Stimulated activated effector memory CD8-positive, alpha-beta T cell treated with anti-CD3 and anti-CD28 coated beads, Interleukin-12 subunit alpha, Interleukin-12 subunit beta, amount 100 ng/mL, for 72 hours (primary cell): ENCODE measurements around the gene PACRGL.
"Not testable (repeated sequence)": the region's sequence is repeated elsewhere in the genome, so short reads cannot be mapped to it uniquely, and the experiment has no call there.

Source experiments
- ATAC-seq: fragments of 150-1000 bp; cut with Tn5 transposase; 2 replicates; pipeline ENCODE4 v1.10.0; 2021
- DNase-seq, 2 donors: peaks; one replicate each; pipeline ENCODE4 v3.0.0; 2021 to 2022; ENCODE audit warnings: low spot score in 2 of 2
- H3K27ac Mint-ChIP-seq: one replicate; pipeline ENCODE4 v1.8.0; 2022; ENCODE audit warnings: mild to moderate bottlenecking, mixed read lengths
- H3K36me3 Mint-ChIP-seq: one replicate; pipeline ENCODE4 v1.8.0; 2022; ENCODE audit warnings: mild to moderate bottlenecking, mixed read lengths
- H3K4me1 Mint-ChIP-seq: one replicate; pipeline ENCODE4 v1.8.0; 2022; ENCODE audit warnings: mixed read lengths
- H3K4me3 Mint-ChIP-seq: one replicate; pipeline ENCODE4 v1.8.0; 2022; ENCODE audit warnings: mild to moderate bottlenecking, mixed read lengths
- H3K9me3 Mint-ChIP-seq: one replicate; pipeline ENCODE4 v1.8.0; 2022; ENCODE audit warnings: mixed read lengths

PACRGL gene

DNA sequence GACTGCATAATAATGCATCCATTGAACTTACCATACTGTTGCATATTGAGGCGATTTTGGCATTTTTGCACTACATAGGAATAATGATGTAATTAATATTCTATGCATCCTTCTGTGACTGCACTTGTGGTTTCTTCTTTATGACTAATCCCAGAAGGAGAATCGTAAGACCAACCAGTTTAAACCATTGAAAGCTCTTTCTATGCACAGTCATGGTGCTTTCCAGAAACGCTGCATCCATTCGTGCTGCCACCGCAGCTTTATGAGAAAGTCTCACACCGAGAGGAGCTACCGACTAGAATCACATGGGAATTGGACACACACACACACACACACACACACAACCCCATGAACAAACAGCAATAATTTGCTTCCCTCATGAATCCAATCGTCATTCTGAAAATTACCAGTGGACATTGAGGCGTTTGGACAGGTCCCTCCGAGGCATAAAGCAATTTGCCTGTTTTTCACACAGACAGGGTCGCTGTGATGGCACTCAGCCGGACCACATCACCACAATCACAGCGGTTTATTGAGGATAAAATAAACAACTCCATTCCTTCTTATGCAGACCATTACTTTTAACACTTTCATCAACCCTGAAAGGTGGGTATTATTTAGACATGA, 64.2 kb downstream of the PACRGL start:
- Mint-ChIP-seq H3K4me1 (no peaks in the 10 kb centered on the region), H3K4me3 (no peak overlapping the region), H3K27ac (no peak overlapping the region), H3K36me3 (no peaks in the 10 kb centered on the region), H3K9me3 (no peaks in the 10 kb centered on the region)
- DNase-seq = no peak
- no peak for ATAC-seq

DNA sequence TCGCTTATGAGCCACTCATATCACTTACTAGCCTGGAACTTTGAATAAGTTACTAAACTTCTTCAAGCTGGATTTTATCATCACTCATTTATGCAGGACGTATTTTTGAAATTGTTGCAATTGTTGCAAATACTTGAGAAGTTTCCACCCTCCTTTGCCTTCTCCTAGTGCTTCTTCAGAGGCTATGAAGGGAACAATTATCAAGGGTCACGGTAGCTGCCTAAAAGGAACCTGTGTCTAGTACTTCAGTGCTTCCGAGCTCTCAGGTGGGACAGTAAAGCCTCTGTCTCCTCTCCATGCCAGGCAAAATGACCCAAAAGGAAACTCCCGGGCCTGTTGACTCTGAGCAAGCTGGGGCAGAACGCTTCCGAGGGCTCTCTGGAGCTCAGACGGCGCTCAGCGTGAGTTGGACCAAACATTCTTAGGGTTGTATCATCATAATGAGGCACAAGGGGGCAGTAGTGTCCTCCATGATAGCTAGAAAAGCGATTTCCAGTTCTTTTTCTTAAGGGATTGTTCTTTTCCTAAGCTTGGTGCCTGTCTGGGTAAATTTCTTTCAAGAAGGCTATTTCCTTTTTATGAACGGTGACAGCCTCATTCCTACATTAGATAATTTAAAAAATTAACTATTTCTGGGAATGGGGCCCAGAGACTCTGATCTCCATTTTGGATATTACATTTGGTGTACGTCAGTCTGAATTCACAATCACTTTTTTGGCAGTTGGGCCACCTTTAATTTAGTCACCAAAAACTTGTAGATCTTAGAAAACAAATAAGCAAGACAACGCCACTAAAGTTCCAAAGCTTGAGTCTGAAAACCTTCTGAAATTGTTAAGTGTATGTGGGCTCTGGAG, 73.1 kb downstream of the PACRGL start:
- no peak overlapping the region for H3K27ac Mint-ChIP-seq
- ATAC-seq = peak; percentile 58
- H3K36me3 Mint-ChIP-seq = no peaks in the 10 kb centered on the region
- DNase-seq = peak; percentile 3 to 52
- peaks cover 5% of the 10 kb centered on the region for H3K4me1 Mint-ChIP-seq
- H3K9me3 Mint-ChIP-seq = no peaks in the 10 kb centered on the region
- no peak overlapping the region for H3K4me3 Mint-ChIP-seq

DNA sequence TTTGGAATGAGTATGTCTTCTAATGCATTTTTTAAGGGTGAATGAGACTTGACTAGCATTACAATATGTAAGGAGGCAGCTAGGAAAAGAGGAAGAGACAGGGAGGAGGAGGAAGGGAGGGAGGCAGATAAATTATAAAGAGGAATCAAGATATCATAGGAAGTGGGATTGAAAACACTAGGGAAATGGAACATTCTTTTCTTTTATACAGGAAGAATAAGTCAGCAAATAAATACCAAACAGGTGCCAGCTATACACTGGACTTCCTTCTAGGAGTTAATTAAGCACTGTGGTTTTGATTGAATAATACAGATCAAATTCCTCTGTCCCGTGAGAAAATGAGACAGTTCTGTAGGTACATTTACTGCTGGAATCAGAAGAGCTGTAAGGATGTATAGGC, 78.6 kb downstream of the PACRGL start:
- Mint-ChIP-seq H3K4me1 (no peaks in the 10 kb centered on the region), H3K9me3 (peaks cover 18% of the 10 kb centered on the region), H3K27ac (no peak overlapping the region), H3K4me3 (no peak overlapping the region), H3K36me3 (no peaks in the 10 kb centered on the region)
- DNase-seq (no peak), ATAC-seq (no peak)

DNA sequence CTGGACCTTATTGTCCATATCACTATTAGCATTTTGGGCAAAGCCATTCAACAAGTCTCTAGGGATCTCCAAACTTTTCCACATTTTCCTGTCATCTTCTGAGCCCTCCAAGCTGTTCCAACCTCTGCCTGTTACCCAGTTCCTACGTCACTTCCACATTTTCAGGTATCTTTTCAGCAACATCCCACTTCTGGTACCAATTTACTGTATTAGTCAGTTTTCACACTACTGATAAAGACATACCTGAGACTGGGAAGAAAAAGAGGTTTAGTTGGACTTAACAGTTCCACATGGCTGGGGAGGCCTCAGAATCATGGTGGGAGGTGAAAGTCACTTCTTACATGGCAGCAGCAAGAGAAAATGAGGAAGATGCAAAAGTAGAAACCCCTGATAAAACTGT, 82.9 kb downstream of the PACRGL start:
- H3K4me1 Mint-ChIP-seq, H3K27ac Mint-ChIP-seq, DNase-seq, ATAC-seq, H3K4me3 Mint-ChIP-seq, H3K36me3 Mint-ChIP-seq: not testable (repeated sequence)
- peaks cover 18% of the 10 kb centered on the region for H3K9me3 Mint-ChIP-seq

DNA sequence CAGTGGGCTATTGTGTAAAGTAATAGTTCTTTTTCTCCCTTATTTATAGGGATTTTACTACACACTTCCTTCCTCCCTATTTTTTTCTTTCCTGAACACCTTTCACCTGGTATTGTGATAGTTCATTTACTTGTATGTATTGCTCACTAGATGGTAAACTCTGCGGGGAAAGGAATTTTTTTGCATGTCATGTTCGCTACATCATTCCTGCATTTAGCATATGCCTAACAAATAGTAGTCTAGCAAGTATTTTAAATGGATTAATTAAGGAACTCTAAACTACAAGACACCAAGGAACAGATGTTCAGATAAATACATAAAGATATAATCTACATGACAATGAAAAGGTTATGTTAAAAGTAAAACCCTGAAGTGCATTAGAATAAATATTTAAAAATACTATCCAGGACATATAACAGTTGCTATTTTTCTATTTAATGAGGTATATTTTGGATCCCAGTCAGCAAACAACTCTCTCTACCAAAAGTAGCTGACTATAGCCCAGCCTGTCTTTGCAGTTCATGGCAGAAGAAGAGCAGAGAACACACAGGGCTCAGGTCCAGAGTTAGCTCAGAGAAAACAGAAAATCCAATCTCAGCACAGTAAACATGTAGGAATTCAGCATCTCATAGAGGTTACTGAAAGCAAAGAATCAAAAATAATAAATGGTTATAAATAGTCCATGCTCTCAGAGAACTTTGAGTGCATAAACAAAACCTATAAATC, 87.8 kb downstream of the PACRGL start:
- Mint-ChIP-seq H3K4me1 (no peaks in the 10 kb centered on the region), H3K27ac (no peak overlapping the region), H3K9me3 (peaks cover 3% of the 10 kb centered on the region), H3K4me3 (no peak overlapping the region), H3K36me3 (no peaks in the 10 kb centered on the region)
- no peak for DNase-seq
- ATAC-seq = no peak
